Stimulated activated CD4-positive, alpha-beta T cell treated with anti-CD3 and anti-CD28 coated beads, Interleukin-4, amount 100 ng/mL, for 48 hours (primary cell): Measurements from ENCODE around the gene NOS3.

ENCODE experiments used
- DNase-seq, 2 donors: peaks; one replicate each; pipeline ENCODE4 v3.0.0-alpha.2; 2020; ENCODE audit warnings: low read depth in 2 of 2

NOS3 gene

GRCh38 chr7:150990416-150991186 lies at the start of gene NOS3:
TSS of gene NOS3 (plus strand) at chr7:150991017. CDS start at chr7:150993804, 2,787 bp downstream.
- DNase-seq = no peak

GRCh38 chr7:150941351-150942000 lies 49.3 kb upstream of the NOS3 start:
- DNase-seq = no peak

GRCh38 chr7:150942001-150942590 lies 48.7 kb upstream of the NOS3 start:
- peak; percentile 25 to 30 for DNase-seq

- DNase-seq = no peak
These were observed 48.0 kb upstream of the NOS3 start for GRCh38 chr7:150942591-150943452.

GRCh38 chr7:150943453-150943814 lies 47.4 kb upstream of the NOS3 start:
- no peak for DNase-seq

- no peak for DNase-seq
These were observed 46.5 kb upstream of the NOS3 start for GRCh38 chr7:150944066-150945042.

GRCh38 chr7:150945171-150945852 lies 45.5 kb upstream of the NOS3 start:
- DNase-seq = no peak

GRCh38 chr7:150945853-150946420 lies 44.9 kb upstream of the NOS3 start:
- DNase-seq = no peak

- DNase-seq = no peak
These were observed 44.2 kb upstream of the NOS3 start for GRCh38 chr7:150946421-150947240.

GRCh38 chr7:150947241-150947745 lies 43.5 kb upstream of the NOS3 start:
- DNase-seq = no peak

GRCh38 chr7:150947761-150948651 lies 42.8 kb upstream of the NOS3 start:
- DNase-seq = no peak

GRCh38 chr7:150948791-150949251 lies 42.0 kb upstream of the NOS3 start:
- DNase-seq = no peak

- no peak for DNase-seq
These were observed 41.3 kb upstream of the NOS3 start for GRCh38 chr7:150949564-150949963.

- DNase-seq = no peak
These were observed 40.8 kb upstream of the NOS3 start for GRCh38 chr7:150949971-150950491.

- no peak for DNase-seq
These were observed 40.2 kb upstream of the NOS3 start for GRCh38 chr7:150950496-150951180.

- no peak for DNase-seq
These were observed 39.7 kb upstream of the NOS3 start for GRCh38 chr7:150951181-150951520.

GRCh38 chr7:150951521-150951920 lies 39.3 kb upstream of the NOS3 start:
- DNase-seq = no peak
